Astrocyte of the spinal cord (primary cell): ENCODE measurements around the gene KRTAP6-3.

Experiments used
- DNase-seq: peaks from one replicate; pipeline ENCODE4 v3.0.0; 2011; ENCODE audit warnings: low read depth, low spot score
- H3K4me3 ChIP-seq: 2 replicates; pipeline ENCODE4 v1.5.1; 2011; ENCODE audit warnings: low read depth, mild to moderate bottlenecking, low read length, moderate library complexity
- CTCF ChIP-seq: IDR thresholded peaks from 2 replicates; pipeline ENCODE4 v1.5.1; 2012; ENCODE audit warnings: low read depth, mild to moderate bottlenecking, low read length, inconsistent platforms
- in situ Hi-C: cut with HindIII; loops from 2 replicates; pipeline ENCODE4 v1.10.0; 2017; ENCODE audit warnings: low sequenced_read_pairs

The KRTAP6-3 gene

GRCh38 chr21:30629200-30629599, 37.0 kb downstream of the KRTAP6-3 start:
- DNase-seq: no peak
- TF ChIP-seq CTCF: no peak
- no peak overlapping the region for H3K4me3 ChIP-seq
- in situ Hi-C loops: no loop called here

GRCh38 chr21:30634906-30635305, 42.7 kb downstream of the KRTAP6-3 start, which contains the start of gene KRTAP20-2:
Gene KRTAP20-2 (plus strand): TSS chr21:30635206. CDS start chr21:30635264, 58 bp downstream.
- TF ChIP-seq CTCF: no peak
- in situ Hi-C loops: no loop called here
- no peak for DNase-seq
- no peak within 1 kb of the TSS for H3K4me3 ChIP-seq

- DNase-seq: no peak
- no peak overlapping the region for H3K4me3 ChIP-seq
- TF ChIP-seq CTCF: no peak
- in situ Hi-C loops: no loop called here
Observed at GRCh38 chr21:30638686-30639085, 46.4 kb downstream of the KRTAP6-3 start.

GRCh38 chr21:30642564-30642963, 50.3 kb downstream of the KRTAP6-3 start, which contains the start of gene KRTAP20-3:
Gene KRTAP20-3 (plus strand): TSS chr21:30642864.
- in situ Hi-C loops: no loop called here
- DNase-seq: no peak
- TF ChIP-seq CTCF: no peak
- H3K4me3 ChIP-seq: no peak within 1 kb of the TSS
